IMR-90 (cell line): ENCODE results near the gene SPC25. TPM values are rescaled to one million over a fixed set of nuclear protein-coding genes. Genes with fewer than 3 reads are reported as not detected.

Experiments used
- ATAC-seq: fragments of 200-7000 bp; cut with Tn5 transposase; 2 replicates; pipeline ENCODE4 v1.9.1; 2020; ENCODE audit warnings: low read depth, mild to moderate bottlenecking, moderate library complexity
- BruUV-seq: library from RNA; stranded (reverse); fragments of 400-500 nt; replicated peaks from 2 replicates; lab custom pipeline; 2021; lab: Mats Ljungman, UMichigan
- CTCF ChIA-PET: fragments of 300-600 bp; formaldehyde crosslinking; extraction: SDS; loops from one replicate; lab custom pipeline; 2021; ENCODE audit warnings: antibody characterized with exemption; lab: Yijun Ruan, JAX
- POLR2A ChIA-PET: fragments of 300-600 bp; sonication (Branson Sonifier 250); formaldehyde crosslinking; loops from one replicate; lab custom pipeline; 2022; ENCODE audit warnings: antibody characterized with exemption; ENCODE audit not compliant: unreplicated experiment; lab: Charles Lee
- DNase-seq: peaks from one replicate; pipeline ENCODE4 v3.0.0; 2013
- H2AFZ ChIP-seq: replicated peaks from 2 replicates; pipeline ENCODE3; 2013; ENCODE audit warnings: low read length, mild to moderate bottlenecking; ENCODE audit not compliant: poor library complexity
- H2AK5ac ChIP-seq: 2 replicates; pipeline ENCODE4 v1.6.1; 2013; ENCODE audit warnings: low read depth, low read length, inconsistent platforms
- H2AK9ac ChIP-seq: replicated peaks from 2 replicates; pipeline ENCODE3; 2013; ENCODE audit warnings: mild to moderate bottlenecking, low read depth, low read length, moderate library complexity; ENCODE audit not compliant: poor library complexity
- H2BK120ac ChIP-seq: 2 replicates; pipeline ENCODE4 v1.6.1; 2013; ENCODE audit warnings: low read depth, low read length, inconsistent platforms
- H2BK15ac ChIP-seq: 3 replicates; pipeline ENCODE4 v1.6.1; 2013; ENCODE audit warnings: low read depth, low read length, inconsistent platforms
- H2BK20ac ChIP-seq: 2 replicates; pipeline ENCODE4 v1.6.1; 2013; ENCODE audit warnings: low read depth, mild to moderate bottlenecking, inconsistent platforms, low read length, moderate library complexity
- H2BK5ac ChIP-seq: 2 replicates; pipeline ENCODE4 v1.6.1; 2013; ENCODE audit warnings: mild to moderate bottlenecking, low read depth, low read length, inconsistent platforms; ENCODE audit not compliant: poor library complexity, severe bottlenecking
- H3K14ac ChIP-seq: replicated peaks from 2 replicates; pipeline ENCODE4 v1.6.1; 2013; ENCODE audit warnings: low read depth, low read length, inconsistent platforms
- H3K18ac ChIP-seq: 2 replicates; pipeline ENCODE4 v1.6.1; 2013; ENCODE audit warnings: low read depth, low read length, control low read depth
- H3K23ac ChIP-seq: 2 replicates; pipeline ENCODE4 v1.6.1; 2013; ENCODE audit warnings: low read depth, low read length, inconsistent platforms
- H3K27ac ChIP-seq: 2 replicates; pipeline ENCODE4 v1.5.1; 2013; ENCODE audit warnings: mild to moderate bottlenecking, control low read depth, low read length; ENCODE audit not compliant: insufficient read depth
- H3K27me3 ChIP-seq: 2 replicates; pipeline ENCODE4 v1.6.1; 2013; ENCODE audit warnings: low read length; ENCODE audit not compliant: control insufficient read depth, insufficient read depth
- H3K36me3 ChIP-seq: 2 replicates; pipeline ENCODE4 v1.6.1; 2013; ENCODE audit warnings: low read length, mixed read lengths; ENCODE audit not compliant: control insufficient read depth, insufficient read depth
- H3K4ac ChIP-seq: 2 replicates; pipeline ENCODE4 v1.6.1; 2013; ENCODE audit warnings: low read depth, low read length, inconsistent platforms
- H3K4me1 ChIP-seq: 2 replicates; pipeline ENCODE4 v1.6.1; 2013; ENCODE audit warnings: low read length, mixed read lengths; ENCODE audit not compliant: control insufficient read depth, insufficient read depth
- H3K4me2 ChIP-seq: 2 replicates; pipeline ENCODE4 v1.6.1; 2013; ENCODE audit warnings: low read depth, mild to moderate bottlenecking, control low read depth, low read length, moderate library complexity
- H3K4me3 ChIP-seq: 2 replicates; pipeline ENCODE4 v1.5.1; 2013; ENCODE audit warnings: low read depth, mild to moderate bottlenecking, control low read depth, low read length, moderate library complexity; ENCODE audit not compliant: insufficient read depth
- H3K56ac ChIP-seq: 2 replicates; pipeline ENCODE4 v1.6.1; 2013; ENCODE audit warnings: low read length, inconsistent platforms; ENCODE audit not compliant: insufficient read depth; ENCODE audit errors: extremely low read depth
- H3K79me1 ChIP-seq, 2 experiments: 2 replicates each; pipeline ENCODE4 v1.6.1; 2013; ENCODE audit warnings: low read length in 2 of 2, inconsistent platforms in 1 of 2, low read depth in 1 of 2
- H3K9ac ChIP-seq: 2 replicates; pipeline ENCODE4 v1.6.1; 2013; ENCODE audit warnings: low read depth, low read length, control low read depth
- H3K9me1 ChIP-seq: 2 replicates; pipeline ENCODE4 v1.6.1; 2013; ENCODE audit warnings: low read length, inconsistent platforms; ENCODE audit not compliant: insufficient read depth
- H3K9me3 ChIP-seq: 2 replicates; pipeline ENCODE4 v1.6.1; 2013; ENCODE audit warnings: low read length; ENCODE audit not compliant: control insufficient read depth, insufficient read depth
- H4K20me1 ChIP-seq: 2 replicates; pipeline ENCODE4 v1.6.1; 2013; ENCODE audit warnings: low read length, inconsistent platforms; ENCODE audit not compliant: insufficient read depth
- H4K5ac ChIP-seq: 2 replicates; pipeline ENCODE4 v1.6.1; 2013; ENCODE audit warnings: mild to moderate bottlenecking, low read depth, low read length, control low read depth
- H4K8ac ChIP-seq, 2 experiments: 2 replicates each; pipeline ENCODE4 v1.6.1; 2013; ENCODE audit warnings: low read depth in 2 of 2, low read length in 2 of 2, control low read depth in 1 of 2, inconsistent platforms in 1 of 2
- H4K91ac ChIP-seq: 2 replicates; pipeline ENCODE4 v1.6.1; 2013; ENCODE audit warnings: low read depth, low read length, inconsistent platforms; ENCODE audit not compliant: insufficient read depth
- CEBPB ChIP-seq: IDR thresholded peaks from 2 replicates; pipeline ENCODE4 v1.6.1; 2012; ENCODE audit warnings: low read depth, low read length, improper control_type of control experiment
- RAD21 ChIP-seq: IDR thresholded peaks from 2 replicates; pipeline ENCODE4 v1.6.1; 2012; ENCODE audit warnings: low read length, improper control_type of control experiment
- WGBS, 2 experiments: methylation state at CpG; one replicate each; pipeline versions ENCODE4 v1.1.5 to v1.1.7; 2013; ENCODE audit warnings: missing lambda C conversion rate in 2 of 2; ENCODE audit not compliant: insufficient read length in 1 of 2; ENCODE audit errors: extremely low coverage in 2 of 2; 5-methylcytosine and 5-hydroxymethylcytosine counted together
- dilution Hi-C: fragments of 300-500 bp; cut with HindIII; formaldehyde crosslinking; loops from one replicate; pipeline ENCODE4 v1.14.3; 2018; ENCODE audit warnings: low sequenced_read_pairs; ENCODE audit not compliant: unreplicated experiment
- in situ Hi-C: fragments of 300-500 bp; cut with MboI; formaldehyde crosslinking; loops from 3 replicates; pipeline ENCODE4 v1.14.3; 2019; ENCODE audit warnings: low sequenced_read_pairs, inconsistent platforms, mixed read lengths
- intact Hi-C: fragments of 100-400 bp; cut with micrococcal nuclease; formaldehyde crosslinking; loops from 2 replicates; pipeline ENCODE4 v1.10.0; 2022
- polyA plus RNA-seq, 3 experiments: library from polyadenylated mRNA; depleted of rRNA; stranded (reverse); fragments of >200 nt; gene quantifications; 2 replicates each; pipeline ENCODE4 v1.2.3, GENCODE V29; 2012; ENCODE audit warnings: low replicate concordance in 1 of 3
- total RNA-seq: library from RNA; depleted of rRNA; stranded (reverse); fragments of >200 nt; gene quantifications from 2 replicates; pipeline ENCODE4 v1.2.3, GENCODE V29; 2012

SPC25 gene
- total and polyA plus RNA-seq, 2 of the 4 experiments (the other 2 are of a cell fraction): 2.0 to 7.1 TPM

DNA sequence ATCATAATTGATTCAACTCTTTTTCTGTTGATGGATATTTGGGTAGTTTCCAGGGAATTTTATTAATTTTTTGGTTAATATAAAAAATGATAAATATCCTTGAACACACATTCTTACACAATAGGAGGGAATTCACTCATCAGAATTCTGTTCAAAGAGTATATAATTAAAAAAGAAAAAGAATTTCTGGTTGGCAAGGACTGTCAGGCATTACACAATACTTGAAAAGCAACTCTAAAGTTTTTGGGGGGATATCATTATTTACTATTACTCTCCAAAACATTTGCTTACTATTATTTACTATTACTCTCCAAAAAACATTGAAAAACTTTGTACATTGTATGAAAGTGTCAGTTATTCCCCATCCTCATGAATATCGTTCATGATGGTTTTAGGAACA is 48.8 kb upstream of the SPC25 start:
- no peak overlapping the region for H3K4me3 ChIP-seq
- no peaks in the 10 kb centered on the region for H3K9me3 ChIP-seq
- H2AK5ac ChIP-seq: no peak overlapping the region
- H3K79me1 ChIP-seq: no peaks in the 10 kb centered on the region
- H3K36me3 ChIP-seq: no peaks in the 10 kb centered on the region
- H2AFZ ChIP-seq: no peak overlapping the region
- H3K4me1 ChIP-seq: no peaks in the 10 kb centered on the region
- no peak overlapping the region for H3K4me2 ChIP-seq
- H2BK5ac ChIP-seq: no peak overlapping the region
- H3K4ac ChIP-seq: no peak overlapping the region
- in situ Hi-C loops (no loop called here), dilution Hi-C loops (no loop called here), intact Hi-C loops (no loop called here)
- BruUV-seq: no TSS peak
- no peaks in the 10 kb centered on the region for H3K27me3 ChIP-seq
- no peak overlapping the region for H4K91ac ChIP-seq
- WGBS, 2 experiments: no CpG with 5 or more reads among the region's 1 CpG
- ATAC-seq (no peak), DNase-seq (no peak)
- H3K23ac ChIP-seq: no peak overlapping the region
- H2BK15ac ChIP-seq: no peak overlapping the region
- no peak overlapping the region for H2AK9ac ChIP-seq
- TF ChIP-seq RAD21 (no peak), CEBPB (peak; percentile 43)
- no peaks in the 10 kb centered on the region for H3K9me1 ChIP-seq
- H2BK20ac ChIP-seq: no peak overlapping the region
- H4K5ac ChIP-seq: no peak overlapping the region
- H3K56ac ChIP-seq: no peak overlapping the region
- H4K8ac ChIP-seq: no peak overlapping the region
- no peak overlapping the region for H3K9ac ChIP-seq
- ChIA-PET POLR2A (no interaction called here), CTCF (interaction anchor here (1.0 kb wide), 1 partner anchor 86 kb away, joined by 3 read pairs; no protein-coding TSS in a partner anchor)
- H3K18ac ChIP-seq: no peak overlapping the region
- H4K20me1 ChIP-seq: no peaks in the 10 kb centered on the region
- H3K14ac ChIP-seq: no peak overlapping the region
- H3K27ac ChIP-seq: no peak overlapping the region
- no peak overlapping the region for H2BK120ac ChIP-seq
